Mesendoderm (in vitro differentiated cells): Measurements from ENCODE around the gene IQCF5. TPM values are rescaled to one million over a fixed set of nuclear protein-coding genes. Genes with fewer than 3 reads are reported as not detected.

Source experiments
- DNase-seq: peaks from one replicate; pipeline ENCODE4 v3.0.0; 2013
- H2AK5ac ChIP-seq: 2 replicates; pipeline ENCODE4 v1.6.1; 2013; ENCODE audit warnings: low read length, inconsistent platforms
- H2BK120ac ChIP-seq: 2 replicates; pipeline ENCODE4 v1.6.1; 2013; ENCODE audit warnings: low read depth, mild to moderate bottlenecking, low read length, moderate library complexity, mixed read lengths
- H2BK15ac ChIP-seq: replicated peaks from 2 replicates; pipeline ENCODE4 v1.6.1; 2013; ENCODE audit warnings: low read depth, mild to moderate bottlenecking, moderate library complexity
- H2BK5ac ChIP-seq: 2 replicates; pipeline ENCODE4 v1.6.1; 2013; ENCODE audit warnings: low read length, inconsistent platforms
- H3K18ac ChIP-seq: 2 replicates; pipeline ENCODE4 v1.6.1; 2013; ENCODE audit warnings: mild to moderate bottlenecking, low read length, mixed read lengths
- H3K23ac ChIP-seq: one replicate; pipeline ENCODE4 v1.6.1; 2013; ENCODE audit warnings: low read length
- H3K27ac ChIP-seq: 2 replicates; pipeline ENCODE4 v1.5.1; 2013; ENCODE audit warnings: low read depth, mild to moderate bottlenecking, inconsistent platforms, low read length, moderate library complexity
- H3K27me3 ChIP-seq: 2 replicates; pipeline ENCODE4 v1.6.1; 2013; ENCODE audit warnings: low read length, control low read depth, mild to moderate bottlenecking, inconsistent platforms; ENCODE audit not compliant: insufficient read depth, poor library complexity
- H3K36me3 ChIP-seq: 2 replicates; pipeline ENCODE4 v1.6.1; 2013; ENCODE audit warnings: low read length, inconsistent platforms; ENCODE audit not compliant: control insufficient read depth, insufficient read depth
- H3K4ac ChIP-seq: one replicate; pipeline ENCODE4 v1.6.1; 2013; ENCODE audit warnings: low read depth, mild to moderate bottlenecking, low read length, moderate library complexity
- H3K4me1 ChIP-seq: 2 replicates; pipeline ENCODE4 v1.6.1; 2013; ENCODE audit warnings: low read depth, low read length, inconsistent platforms; ENCODE audit not compliant: control insufficient read depth
- H3K4me2 ChIP-seq: 2 replicates; pipeline ENCODE4 v1.6.1; 2013; ENCODE audit warnings: low read length
- H3K4me3 ChIP-seq: 2 replicates; pipeline ENCODE4 v1.5.1; 2013; ENCODE audit warnings: mild to moderate bottlenecking, low read length
- H3K56ac ChIP-seq: one replicate; pipeline ENCODE4 v1.6.1; 2013; ENCODE audit warnings: low read length
- H3K79me1 ChIP-seq: 2 replicates; pipeline ENCODE4 v1.6.1; 2013; ENCODE audit warnings: low read length, inconsistent platforms
- H3K79me2 ChIP-seq: 2 replicates; pipeline ENCODE4 v1.6.1; 2013; ENCODE audit warnings: mild to moderate bottlenecking, low read length; ENCODE audit not compliant: control insufficient read depth, insufficient read depth
- H3K9ac ChIP-seq: 2 replicates; pipeline ENCODE4 v1.6.1; 2013; ENCODE audit warnings: low read length, inconsistent platforms
- H4K5ac ChIP-seq: one replicate; pipeline ENCODE4 v1.6.1; 2013; ENCODE audit warnings: low read length
- H4K8ac ChIP-seq: one replicate; pipeline ENCODE4 v1.6.1; 2013; ENCODE audit warnings: low read depth, mild to moderate bottlenecking, control low read depth, low read length, moderate library complexity
- WGBS: extraction: QIAGEN DNeasy Blood & Tissue Kit; methylation state at CpG from one replicate; pipeline ENCODE4 v1.1.7; 2013; ENCODE audit warnings: low lambda C conversion rate, missing lambda C conversion rate; ENCODE audit not compliant: insufficient coverage; ENCODE audit errors: extremely low coverage; 5-methylcytosine and 5-hydroxymethylcytosine counted together
- small RNA-seq: library from polyadenylated mRNA; stranded (forward); fragments of <200 nt; extraction: miRNeasy Mini kit (QIAGEN cat#:217004); gene quantifications from one replicate; pipeline ENCODE3, GENCODE V24; 2013; ENCODE audit not compliant: insufficient read depth

Gene IQCF5

DNA sequence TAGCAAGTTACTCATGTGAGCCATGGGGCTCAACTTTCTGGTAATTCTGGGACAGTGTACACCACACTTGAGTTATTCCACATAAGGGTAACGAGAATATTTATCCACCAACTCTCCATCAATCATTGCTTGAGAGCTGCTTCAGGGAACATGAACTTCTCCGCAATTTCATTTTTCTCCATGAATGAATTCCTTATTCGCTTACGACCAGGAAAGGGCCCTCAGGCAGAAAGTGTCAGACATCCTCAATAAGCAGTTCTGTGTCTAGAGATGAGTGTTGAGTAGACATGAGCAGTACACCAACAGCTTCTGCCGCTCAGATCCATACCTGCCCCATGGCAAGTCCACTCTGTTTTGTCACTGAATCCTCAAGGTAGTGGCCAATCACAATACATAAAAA lies 38.8 kb downstream of the IQCF5 start:
- H2BK120ac ChIP-seq: no peak overlapping the region
- no peak overlapping the region for H4K5ac ChIP-seq
- H3K4me2 ChIP-seq: no peak overlapping the region
- H3K4ac ChIP-seq: no peak overlapping the region
- no peak overlapping the region for H3K9ac ChIP-seq
- no peak overlapping the region for H3K4me3 ChIP-seq
- DNase-seq: no peak
- no peak overlapping the region for H3K56ac ChIP-seq
- no peak overlapping the region for H2AK5ac ChIP-seq
- no peaks in the 10 kb centered on the region for H3K79me1 ChIP-seq
- H3K36me3 ChIP-seq: no peaks in the 10 kb centered on the region
- WGBS: no CpG with 5 or more reads among the region's 5 CpGs
- H3K27me3 ChIP-seq: no peaks in the 10 kb centered on the region
- no peak overlapping the region for H2BK15ac ChIP-seq
- H3K4me1 ChIP-seq: no peaks in the 10 kb centered on the region
- no peak overlapping the region for H3K27ac ChIP-seq
- H4K8ac ChIP-seq: no peak overlapping the region
- no peak overlapping the region for H2BK5ac ChIP-seq
- H3K79me2 ChIP-seq: no peaks in the 10 kb centered on the region
- H3K23ac ChIP-seq: no peak overlapping the region
- no peak overlapping the region for H3K18ac ChIP-seq

DNA sequence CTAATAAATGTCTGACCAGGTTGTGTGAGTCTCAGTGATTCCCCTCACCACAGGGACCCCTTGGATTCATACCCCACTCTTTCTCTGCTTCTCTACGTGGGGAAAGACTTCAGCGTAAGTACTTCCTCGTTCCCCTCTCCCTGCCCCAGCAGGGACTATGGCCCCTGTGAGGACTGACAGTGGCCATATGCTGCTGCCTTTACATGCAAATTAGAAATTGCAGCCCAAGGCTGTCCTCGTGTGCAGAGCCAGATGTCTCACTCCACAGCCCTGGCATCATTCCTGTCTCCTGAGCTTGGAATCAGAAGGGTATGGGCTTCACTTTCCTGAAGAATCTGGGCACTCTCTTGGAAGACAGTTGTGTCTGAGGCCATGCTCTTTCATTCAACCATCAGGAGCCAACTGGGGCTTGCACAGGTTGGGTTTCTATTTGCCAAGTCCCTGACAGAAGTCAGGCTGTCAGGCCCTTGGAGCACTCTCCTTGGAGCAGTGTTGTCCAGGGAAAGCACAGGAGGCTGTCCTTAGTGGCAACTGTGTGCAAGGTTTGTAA lies 44.5 kb downstream of the IQCF5 start:
- H3K4me3 ChIP-seq: no peak overlapping the region
- H3K36me3 ChIP-seq: no peaks in the 10 kb centered on the region
- H4K8ac ChIP-seq: no peak overlapping the region
- no peak overlapping the region for H3K23ac ChIP-seq
- H3K4me1 ChIP-seq: no peaks in the 10 kb centered on the region
- H2BK15ac ChIP-seq: no peak overlapping the region
- H3K27ac ChIP-seq: no peak overlapping the region
- no peak overlapping the region for H4K5ac ChIP-seq
- no peak for DNase-seq
- H3K27me3 ChIP-seq: no peaks in the 10 kb centered on the region
- no peak overlapping the region for H2BK120ac ChIP-seq
- no peak overlapping the region for H3K56ac ChIP-seq
- H3K79me2 ChIP-seq: no peaks in the 10 kb centered on the region
- no peak overlapping the region for H3K18ac ChIP-seq
- H3K4me2 ChIP-seq: no peak overlapping the region
- H3K4ac ChIP-seq: no peak overlapping the region
- no peak overlapping the region for H3K9ac ChIP-seq
- H2BK5ac ChIP-seq: no peak overlapping the region
- H3K79me1 ChIP-seq: no peaks in the 10 kb centered on the region
- no peak overlapping the region for H2AK5ac ChIP-seq
- WGBS: no CpG with 5 or more reads among the region's 4 CpGs

DNA sequence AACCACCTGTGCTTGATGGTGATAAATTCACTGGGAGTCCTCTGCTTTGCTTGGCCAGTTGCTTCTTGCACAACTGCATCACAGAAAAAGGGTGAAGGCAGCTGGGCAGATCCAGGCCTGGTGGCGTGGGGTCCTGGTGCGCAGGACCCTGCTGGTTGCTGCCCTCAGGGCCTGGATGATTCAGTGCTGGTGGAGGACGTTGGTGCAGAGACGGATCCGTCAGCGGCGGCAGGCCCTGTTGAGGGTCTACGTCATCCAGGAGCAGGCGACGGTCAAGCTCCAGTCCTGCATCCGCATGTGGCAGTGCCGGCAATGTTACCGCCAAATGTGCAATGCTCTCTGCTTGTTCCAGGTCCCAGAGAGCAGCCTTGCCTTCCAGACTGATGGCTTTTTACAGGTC lies 45.1 kb downstream of the IQCF5 start:
- no CpG with 5 or more reads among the region's 13 CpGs for WGBS
- H3K4me3 ChIP-seq: no peak overlapping the region
- H3K56ac ChIP-seq: no peak overlapping the region
- no peak overlapping the region for H2AK5ac ChIP-seq
- no peaks in the 10 kb centered on the region for H3K79me1 ChIP-seq
- no peak overlapping the region for H3K27ac ChIP-seq
- no peak overlapping the region for H3K4me2 ChIP-seq
- no peak overlapping the region for H3K23ac ChIP-seq
- no peaks in the 10 kb centered on the region for H3K36me3 ChIP-seq
- no peak overlapping the region for H2BK5ac ChIP-seq
- H3K27me3 ChIP-seq: no peaks in the 10 kb centered on the region
- H2BK15ac ChIP-seq: no peak overlapping the region
- no peaks in the 10 kb centered on the region for H3K79me2 ChIP-seq
- no peak overlapping the region for H4K8ac ChIP-seq
- no peaks in the 10 kb centered on the region for H3K4me1 ChIP-seq
- H3K9ac ChIP-seq: no peak overlapping the region
- H4K5ac ChIP-seq: no peak overlapping the region
- H3K18ac ChIP-seq: no peak overlapping the region
- H3K4ac ChIP-seq: no peak overlapping the region
- H2BK120ac ChIP-seq: no peak overlapping the region
- DNase-seq: no peak

GRCh38 chr3:51828297-51828696 lies 47.1 kb downstream of the IQCF5 start:
- no peak overlapping the region for H3K23ac ChIP-seq
- H3K9ac ChIP-seq: no peak overlapping the region
- H2BK120ac ChIP-seq: no peak overlapping the region
- H3K79me1 ChIP-seq: no peaks in the 10 kb centered on the region
- no peaks in the 10 kb centered on the region for H3K27me3 ChIP-seq
- no peak overlapping the region for H3K4me3 ChIP-seq
- H3K56ac ChIP-seq: no peak overlapping the region
- H3K36me3 ChIP-seq: no peaks in the 10 kb centered on the region
- H4K8ac ChIP-seq: no peak overlapping the region
- no peak overlapping the region for H3K4me2 ChIP-seq
- H3K4me1 ChIP-seq: no peaks in the 10 kb centered on the region
- no peak overlapping the region for H3K18ac ChIP-seq
- H2BK5ac ChIP-seq: no peak overlapping the region
- no peak overlapping the region for H3K27ac ChIP-seq
- H3K79me2 ChIP-seq: no peaks in the 10 kb centered on the region
- no peak overlapping the region for H2BK15ac ChIP-seq
- H2AK5ac ChIP-seq: no peak overlapping the region
- whole genome bisulfite sequencing: no CpG with 5 or more reads among the region's 1 CpG
- DNase-seq: no peak
- no peak overlapping the region for H3K4ac ChIP-seq
- H4K5ac ChIP-seq: no peak overlapping the region

Small RNA genes within 50 kb of the gene (small RNA-seq; reads per million reads assigned to genes)
- not detected for gene RN7SL504P
